ENCODE results near the gene SOWAHA.

The SOWAHA gene

GRCh38 chr5:132812781-132813598, at the start of gene SOWAHA:
TSS of gene SOWAHA (plus strand) at chr5:132813302. CDS start at chr5:132813622, 320 bp downstream.
- no peak for DNase-seq (ENCODE audit: low spot score)

- no peak for DNase-seq (ENCODE audit: low spot score)
Observed at GRCh38 chr5:132764051-132764450, 49.1 kb upstream of the SOWAHA start.

- DNase-seq (ENCODE audit: low spot score) = no peak
Observed at GRCh38 chr5:132764671-132765238, 48.3 kb upstream of the SOWAHA start.

GRCh38 chr5:132765311-132766019, 47.6 kb upstream of the SOWAHA start:
- no peak for DNase-seq (ENCODE audit: low spot score)

GRCh38 chr5:132766020-132766805, 46.9 kb upstream of the SOWAHA start:
- DNase-seq (ENCODE audit: low spot score) = no peak

GRCh38 chr5:132766806-132767055, 46.4 kb upstream of the SOWAHA start:
- DNase-seq (ENCODE audit: low spot score) = no peak

GRCh38 chr5:132767150-132767549, 46.0 kb upstream of the SOWAHA start:
- no peak for DNase-seq (ENCODE audit: low spot score)

DNA sequence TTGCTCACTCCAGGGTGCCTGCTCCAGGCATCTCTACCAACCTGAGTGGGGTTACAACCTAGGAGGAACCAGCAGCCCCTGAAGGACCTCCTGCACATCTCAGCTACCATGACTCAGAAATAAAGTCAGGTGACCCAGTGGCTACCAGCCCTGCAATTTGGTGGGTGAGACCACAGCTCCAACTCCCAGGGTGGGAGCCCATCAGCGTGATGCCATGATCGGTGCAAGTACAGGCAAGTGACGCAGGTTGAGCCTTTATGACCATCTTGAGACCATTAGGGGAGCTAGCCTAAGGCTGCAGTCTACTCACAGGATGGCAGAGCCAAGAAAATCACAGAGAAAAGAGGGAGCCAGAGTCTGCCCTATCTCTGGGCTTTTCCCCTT, 44.6 kb upstream of the SOWAHA start:
- DNase-seq (ENCODE audit: low spot score) = no peak

- peak; percentile 15 for DNase-seq (ENCODE audit: low spot score)
Observed at GRCh38 chr5:132770476-132771159, 42.5 kb upstream of the SOWAHA start.

DNA sequence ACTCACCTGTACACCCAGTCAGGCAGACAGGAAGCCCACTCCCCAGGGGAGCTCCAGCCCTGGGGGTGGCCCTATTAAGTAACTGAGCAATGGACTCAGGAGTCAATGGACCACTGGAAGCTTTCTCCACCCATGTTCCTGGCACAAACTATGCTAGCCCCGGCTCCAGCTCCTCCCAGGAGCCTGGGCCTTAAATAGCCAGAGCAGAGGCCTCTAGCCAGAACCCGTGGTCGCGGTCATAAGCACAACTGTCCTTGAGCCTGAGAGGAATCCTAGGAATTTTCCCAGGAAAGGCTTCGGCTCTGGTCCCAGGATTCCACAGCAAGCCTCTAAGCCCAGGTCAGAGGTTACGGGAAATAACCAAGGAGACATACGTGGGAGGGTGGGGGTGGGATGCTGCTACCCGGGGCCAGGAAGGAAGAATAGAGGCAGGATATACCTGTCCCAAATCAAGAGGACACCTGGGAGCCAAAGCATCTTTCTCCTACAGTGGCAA, 41.6 kb upstream of the SOWAHA start:
- peak; percentile 68 for DNase-seq (ENCODE audit: low spot score)

- no peak for DNase-seq (ENCODE audit: low spot score)
Observed at GRCh38 chr5:132772291-132773070, 40.6 kb upstream of the SOWAHA start.

DNA sequence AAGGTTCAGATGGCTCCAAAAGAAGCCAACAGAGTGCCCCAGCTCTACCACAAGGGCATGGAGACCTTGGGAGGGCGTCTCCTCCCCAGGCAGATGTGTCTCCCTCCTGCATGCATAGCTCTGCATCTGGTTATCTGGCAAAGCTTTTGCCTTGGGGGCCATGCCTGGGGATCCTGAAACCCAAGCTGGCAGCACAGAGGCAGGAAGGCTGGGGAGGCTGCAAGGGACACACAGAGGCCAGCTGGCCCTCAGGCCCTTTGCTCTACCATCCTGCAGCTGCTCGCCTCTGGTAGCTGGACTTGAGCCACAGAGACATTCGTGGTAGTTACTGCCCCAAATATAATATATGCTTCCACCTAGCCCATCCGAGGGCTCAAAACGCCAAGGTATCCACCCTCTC, 40.0 kb upstream of the SOWAHA start:
- no peak for DNase-seq (ENCODE audit: low spot score)

DNA sequence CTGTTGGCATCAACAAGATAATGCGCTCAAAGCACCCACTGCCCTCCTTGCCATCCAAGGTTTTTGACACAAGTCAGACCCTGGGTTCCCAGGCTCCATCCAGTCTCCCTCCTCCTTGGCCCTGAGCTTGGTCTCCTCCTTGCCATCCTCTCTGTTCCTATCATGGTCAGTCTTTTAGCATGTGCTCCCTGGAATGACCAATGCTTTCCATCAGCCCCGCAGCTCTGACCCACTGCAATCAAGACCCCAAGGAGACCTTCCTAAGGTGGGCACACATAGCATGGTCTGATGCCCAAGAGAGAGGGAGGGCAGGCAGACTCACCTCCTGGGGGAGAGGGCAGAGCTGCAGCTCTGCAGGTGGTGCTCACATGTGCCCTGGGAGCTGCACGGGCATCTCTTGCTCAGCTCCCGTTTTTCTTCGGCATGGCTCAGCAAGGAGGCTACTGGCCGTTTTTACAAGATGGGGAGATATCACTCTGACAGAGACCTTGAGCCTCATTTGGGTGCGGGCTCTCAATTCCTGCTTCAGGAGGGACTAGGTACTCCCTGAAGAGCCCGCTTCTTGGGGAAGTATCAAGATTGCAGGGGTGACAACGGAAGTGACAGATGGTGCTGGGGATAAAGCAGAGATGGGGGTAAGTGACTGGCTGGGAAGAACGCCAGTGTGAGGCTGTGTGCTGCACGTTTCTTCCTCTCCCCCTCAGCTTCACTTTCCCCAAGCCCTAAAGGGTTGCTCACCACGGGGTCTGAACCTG, 39.3 kb upstream of the SOWAHA start:
- DNase-seq (ENCODE audit: low spot score) = no peak

DNA sequence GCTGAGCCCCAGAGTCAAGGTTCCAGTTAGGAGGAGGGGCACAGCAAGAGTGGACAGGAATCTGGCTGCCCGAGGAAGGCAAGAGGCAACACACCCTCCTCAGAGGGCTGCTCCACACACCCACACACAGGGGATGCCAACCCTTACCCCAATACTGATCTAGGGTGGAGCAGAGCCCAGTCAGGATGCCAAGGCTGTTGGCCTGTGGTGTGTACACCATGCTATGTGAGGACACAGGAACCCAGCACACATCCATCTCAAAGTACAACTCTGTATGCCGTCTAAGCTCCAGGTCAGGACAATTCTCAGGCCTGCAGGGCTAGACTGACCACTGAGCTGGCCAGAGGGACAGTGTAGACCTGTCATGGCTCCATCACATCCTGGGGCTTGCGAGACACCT, 38.7 kb upstream of the SOWAHA start:
- peak; percentile 24 for DNase-seq (ENCODE audit: low spot score)

DNA sequence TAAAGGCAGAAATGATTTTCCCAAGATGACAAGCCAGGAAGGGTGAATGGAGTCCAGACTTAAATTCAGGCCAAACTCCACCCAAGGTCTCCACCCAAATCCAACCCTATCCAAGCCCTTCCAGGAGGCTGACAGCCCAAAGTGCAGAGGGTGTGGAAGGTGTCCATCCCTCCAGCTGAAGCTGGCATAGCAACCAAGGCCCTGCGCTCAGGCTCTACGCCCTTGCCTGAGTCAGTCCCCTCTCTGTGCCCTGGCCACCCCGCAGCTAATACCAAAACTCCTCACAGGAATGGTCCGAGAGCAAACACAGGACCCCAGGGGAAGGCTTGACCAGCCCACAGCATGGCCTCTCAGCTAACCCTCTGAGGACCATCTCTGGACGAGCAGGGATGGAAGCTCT, 38.2 kb upstream of the SOWAHA start:
- DNase-seq (ENCODE audit: low spot score) = no peak

DNA sequence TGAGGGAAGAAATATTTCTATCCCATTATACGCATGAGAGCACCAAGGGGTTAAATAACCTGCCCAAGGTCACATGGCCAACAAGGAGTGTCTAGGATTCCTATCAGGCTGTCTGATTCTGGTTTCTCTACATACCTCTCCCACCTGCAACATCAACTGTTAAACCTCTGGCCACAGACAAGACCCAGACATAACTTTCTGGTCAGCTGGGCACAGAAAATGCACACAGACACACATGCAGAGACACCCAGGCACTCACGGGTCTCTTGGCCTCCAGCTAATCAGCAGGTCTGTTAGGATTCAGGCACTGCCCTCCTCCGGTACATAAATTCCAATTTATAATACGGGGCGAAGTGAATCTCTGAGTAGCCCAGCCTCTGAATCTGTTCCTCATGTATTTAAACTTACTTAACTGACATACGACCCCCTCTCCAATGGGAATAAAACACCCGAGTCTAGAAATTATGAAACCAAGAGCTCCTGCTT, 37.6 kb upstream of the SOWAHA start:
- peak; percentile 24 for DNase-seq (ENCODE audit: low spot score)

- DNase-seq (ENCODE audit: low spot score) = peak; percentile 62
Observed at GRCh38 chr5:132776131-132776937, 36.8 kb upstream of the SOWAHA start.

- no peak for DNase-seq (ENCODE audit: low spot score)
Observed at GRCh38 chr5:132776938-132777208, 36.2 kb upstream of the SOWAHA start.

Measured in GM03348 (cell line).